ENCODE data around the gene RYR1. TPM values are rescaled to one million over a fixed set of nuclear protein-coding genes. Genes with fewer than 3 reads are reported as not detected.

RYR1 gene
- total and polyA plus RNA-seq, 10 of the 15 experiments (the other 5 are each of a cell fraction or from before 2014, with no cell fraction given): under 0.01 to 0.32 (median 0.07) TPM; not detected in 1

DNA sequence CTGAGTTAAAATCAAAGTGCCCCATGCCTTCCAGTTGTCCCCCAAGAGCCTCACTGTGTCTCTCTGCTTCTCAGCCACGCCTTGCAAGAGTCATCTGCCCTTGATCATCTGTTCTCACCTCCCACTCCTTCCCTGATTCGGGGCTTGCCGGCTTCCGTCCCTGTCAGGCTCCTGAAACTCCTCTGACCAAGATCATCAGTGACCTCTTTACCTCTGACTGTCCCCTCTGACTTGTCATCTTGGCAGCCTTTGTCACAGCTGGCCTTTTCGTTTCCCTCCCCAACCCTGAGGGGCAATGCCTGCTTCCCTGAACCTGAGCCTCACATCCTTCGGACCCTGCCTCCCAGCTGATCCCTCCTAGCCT lies 117.9 kb downstream of the RYR1 start (continued):
- TF ChIP-seq MEF2B (IDR thresholded peaks at IDR 0.05; ENCODE audit: partially characterized antibody, poor library complexity, severe bottlenecking) (peak; percentile 73), SREBF1 (IDR thresholded peaks at IDR 0.05; ENCODE audit: low read length) (0 out of 2 replicates have a peak, but pooled peaks have one; percentile 31), SP1 (IDR thresholded peaks at IDR 0.05; ENCODE audit: low read depth, low read length) (peak; percentile 60), ATF7 (IDR thresholded peaks at IDR 0.05; ENCODE audit: low read depth) (peak; percentile 92), NR2F1 (conservative IDR thresholded peaks at IDR 0.05) (peak; percentile 99), CBX5 (IDR thresholded peaks at IDR 0.05; ENCODE audit: low read depth) (no peak), RFX5 (IDR thresholded peaks at IDR 0.05; ENCODE audit: low read depth, low read length) (peak; percentile 60; the same call in 1 of the 2 replicates), EED (IDR thresholded peaks at IDR 0.05; ENCODE audit: low read depth) (peak; percentile 65), BACH1 (IDR thresholded peaks at IDR 0.05; ENCODE audit: borderline replicate concordance) (peak; percentile 58; the same call in 1 of the 2 replicates), TARDBP (IDR thresholded peaks at IDR 0.05; ENCODE audit: borderline replicate concordance) (0 out of 2 replicates have a peak, but pooled peaks have one; percentile 63), MXI1 (IDR thresholded peaks at IDR 0.05; ENCODE audit: low read depth, low read length) (peak; percentile 36; the same call in 1 of the 2 replicates), ETV6 (conservative IDR thresholded peaks at IDR 0.05 in 1 of 2, IDR thresholded peaks at IDR 0.05 in 1 of 2; ENCODE audit: borderline replicate concordance in 1 of 2, low read depth in 1 of 2) (peak in 1 of 2 experiments; percentile 89; a peak in 2 of 4 replicates), PAX5 (IDR thresholded peaks at IDR 0.05; ENCODE audit: borderline replicate concordance, low read depth, low read length) (peak; percentile 83), MTA2 (IDR thresholded peaks at IDR 0.05; ENCODE audit: low read depth) (peak; percentile 93), IKZF1 (conservative IDR thresholded peaks at IDR 0.05) (peak; percentile 96), BMI1 (IDR thresholded peaks at IDR 0.05; ENCODE audit: borderline replicate concordance) (peak; percentile 63; the same call in 1 of the 2 replicates), DPF2 (IDR thresholded peaks at IDR 0.05) (peak; percentile 97), NFIC (IDR thresholded peaks at IDR 0.05; ENCODE audit: low read depth, low read length) (peak; percentile 26; the same call in 1 of the 2 replicates), TBL1XR1 (IDR thresholded peaks at IDR 0.05; ENCODE audit: low read depth, low read length) (0 out of 2 replicates have a peak, but pooled peaks have one; percentile 42), CREB1 (IDR thresholded peaks at IDR 0.05; ENCODE audit: low read depth) (peak; percentile 35; the same call in 1 of the 2 replicates), JUND (IDR thresholded peaks at IDR 0.05; ENCODE audit: low read depth, low read length) (0 out of 2 replicates have a peak, but pooled peaks have one; percentile 59)
- TF ChIP-seq, protein P1, sequence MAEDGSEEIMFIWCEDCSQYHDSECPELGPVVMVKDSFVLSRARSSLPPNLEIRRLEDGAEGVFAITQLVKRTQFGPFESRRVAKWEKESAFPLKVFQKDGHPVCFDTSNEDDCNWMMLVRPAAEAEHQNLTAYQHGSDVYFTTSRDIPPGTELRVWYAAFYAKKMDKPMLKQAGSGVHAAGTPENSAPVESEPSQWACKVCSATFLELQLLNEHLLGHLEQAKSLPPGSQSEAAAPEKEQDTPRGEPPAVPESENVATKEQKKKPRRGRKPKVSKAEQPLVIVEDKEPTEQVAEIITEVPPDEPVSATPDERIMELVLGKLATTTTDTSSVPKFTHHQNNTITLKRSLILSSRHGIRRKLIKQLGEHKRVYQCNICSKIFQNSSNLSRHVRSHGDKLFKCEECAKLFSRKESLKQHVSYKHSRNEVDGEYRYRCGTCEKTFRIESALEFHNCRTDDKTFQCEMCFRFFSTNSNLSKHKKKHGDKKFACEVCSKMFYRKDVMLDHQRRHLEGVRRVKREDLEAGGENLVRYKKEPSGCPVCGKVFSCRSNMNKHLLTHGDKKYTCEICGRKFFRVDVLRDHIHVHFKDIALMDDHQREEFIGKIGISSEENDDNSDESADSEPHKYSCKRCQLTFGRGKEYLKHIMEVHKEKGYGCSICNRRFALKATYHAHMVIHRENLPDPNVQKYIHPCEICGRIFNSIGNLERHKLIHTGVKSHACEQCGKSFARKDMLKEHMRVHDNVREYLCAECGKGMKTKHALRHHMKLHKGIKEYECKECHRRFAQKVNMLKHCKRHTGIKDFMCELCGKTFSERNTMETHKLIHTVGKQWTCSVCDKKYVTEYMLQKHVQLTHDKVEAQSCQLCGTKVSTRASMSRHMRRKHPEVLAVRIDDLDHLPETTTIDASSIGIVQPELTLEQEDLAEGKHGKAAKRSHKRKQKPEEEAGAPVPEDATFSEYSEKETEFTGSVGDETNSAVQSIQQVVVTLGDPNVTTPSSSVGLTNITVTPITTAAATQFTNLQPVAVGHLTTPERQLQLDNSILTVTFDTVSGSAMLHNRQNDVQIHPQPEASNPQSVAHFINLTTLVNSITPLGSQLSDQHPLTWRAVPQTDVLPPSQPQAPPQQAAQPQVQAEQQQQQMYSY (CRISPR knock-in tag; IDR thresholded peaks at IDR 0.05): no peak
- TF ChIP-seq, protein P2, sequence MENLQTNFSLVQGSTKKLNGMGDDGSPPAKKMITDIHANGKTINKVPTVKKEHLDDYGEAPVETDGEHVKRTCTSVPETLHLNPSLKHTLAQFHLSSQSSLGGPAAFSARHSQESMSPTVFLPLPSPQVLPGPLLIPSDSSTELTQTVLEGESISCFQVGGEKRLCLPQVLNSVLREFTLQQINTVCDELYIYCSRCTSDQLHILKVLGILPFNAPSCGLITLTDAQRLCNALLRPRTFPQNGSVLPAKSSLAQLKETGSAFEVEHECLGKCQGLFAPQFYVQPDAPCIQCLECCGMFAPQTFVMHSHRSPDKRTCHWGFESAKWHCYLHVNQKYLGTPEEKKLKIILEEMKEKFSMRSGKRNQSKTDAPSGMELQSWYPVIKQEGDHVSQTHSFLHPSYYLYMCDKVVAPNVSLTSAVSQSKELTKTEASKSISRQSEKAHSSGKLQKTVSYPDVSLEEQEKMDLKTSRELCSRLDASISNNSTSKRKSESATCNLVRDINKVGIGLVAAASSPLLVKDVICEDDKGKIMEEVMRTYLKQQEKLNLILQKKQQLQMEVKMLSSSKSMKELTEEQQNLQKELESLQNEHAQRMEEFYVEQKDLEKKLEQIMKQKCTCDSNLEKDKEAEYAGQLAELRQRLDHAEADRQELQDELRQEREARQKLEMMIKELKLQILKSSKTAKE (IDR thresholded peaks at IDR 0.05; ENCODE audit: low read depth, poor library complexity, severe bottlenecking): peak; percentile 82
- TF ChIP-seq, protein P3, sequence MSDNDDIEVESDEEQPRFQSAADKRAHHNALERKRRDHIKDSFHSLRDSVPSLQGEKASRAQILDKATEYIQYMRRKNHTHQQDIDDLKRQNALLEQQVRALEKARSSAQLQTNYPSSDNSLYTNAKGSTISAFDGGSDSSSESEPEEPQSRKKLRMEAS (IDR thresholded peaks at IDR 0.05; ENCODE audit: low read depth, low read length): 0 out of 2 replicates have a peak, but pooled peaks have one; percentile 32
- TF ChIP-seq, protein P4, sequence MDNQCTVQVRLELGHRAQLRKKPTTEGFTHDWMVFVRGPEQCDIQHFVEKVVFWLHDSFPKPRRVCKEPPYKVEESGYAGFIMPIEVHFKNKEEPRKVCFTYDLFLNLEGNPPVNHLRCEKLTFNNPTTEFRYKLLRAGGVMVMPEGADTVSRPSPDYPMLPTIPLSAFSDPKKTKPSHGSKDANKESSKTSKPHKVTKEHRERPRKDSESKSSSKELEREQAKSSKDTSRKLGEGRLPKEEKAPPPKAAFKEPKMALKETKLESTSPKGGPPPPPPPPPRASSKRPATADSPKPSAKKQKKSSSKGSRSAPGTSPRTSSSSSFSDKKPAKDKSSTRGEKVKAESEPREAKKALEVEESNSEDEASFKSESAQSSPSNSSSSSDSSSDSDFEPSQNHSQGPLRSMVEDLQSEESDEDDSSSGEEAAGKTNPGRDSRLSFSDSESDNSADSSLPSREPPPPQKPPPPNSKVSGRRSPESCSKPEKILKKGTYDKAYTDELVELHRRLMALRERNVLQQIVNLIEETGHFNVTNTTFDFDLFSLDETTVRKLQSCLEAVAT (IDR thresholded peaks at IDR 0.05): 0 out of 2 replicates have a peak, but pooled peaks have one; percentile 11
